Heart right ventricle (tissue), 16 donors: Measurements from ENCODE around the gene CCDC174. TPM values are rescaled to one million over a fixed set of nuclear protein-coding genes. Genes with fewer than 3 reads are reported as not detected.

ENCODE experiments used
- ATAC-seq, 8 donors: fragments of 200-7000 bp; cut with Tn5 transposase; one replicate each; pipeline ENCODE4 v1.9.1; 2020; ENCODE audit warnings: mild to moderate bottlenecking in 8 of 8, moderate library complexity in 8 of 8, moderate number of reproducible peaks in 1 of 8
- DNase-seq, 2 donors: peaks; one replicate each; pipeline ENCODE4 v3.0.0-alpha.2; 2020
- H3K27ac ChIP-seq, 10 donors: fragments of 200-600 bp; sonication (generic) in 2 of 10; one replicate each; pipeline versions ENCODE4 v1.5.0 to v1.8.0; 2020 to 2022; ENCODE audit warnings: mild to moderate bottlenecking in 3 of 10
- H3K27me3 ChIP-seq, 7 donors: fragments of 200-600 bp; one replicate each; pipeline ENCODE4 v1.8.0; 2021 to 2022; ENCODE audit warnings: mild to moderate bottlenecking in 2 of 7
- H3K36me3 ChIP-seq, 9 donors: fragments of 200-600 bp; sonication (generic) in 1 of 9; one replicate each; pipeline versions ENCODE4 v1.5.0 to v1.8.0; 2020 to 2022; ENCODE audit warnings: mild to moderate bottlenecking in 2 of 9
- H3K4me1 ChIP-seq, 9 donors: fragments of 200-600 bp; sonication (generic) in 1 of 9; one replicate each; pipeline versions ENCODE4 v1.5.0 to v1.8.0; 2020 to 2022; ENCODE audit warnings: mild to moderate bottlenecking in 4 of 9
- H3K4me3 ChIP-seq, 10 donors: fragments of 200-600 bp; sonication (generic) in 2 of 10; one replicate each; pipeline versions ENCODE4 v1.5.0 to v1.8.0; 2020 to 2022; ENCODE audit warnings: mild to moderate bottlenecking in 7 of 10, moderate library complexity in 2 of 10
- H3K9me3 ChIP-seq, 11 donors: fragments of 200-600 bp in 10 of 11; sonication (generic) in 2 of 11; one replicate each; pipeline versions ENCODE4 v1.5.0 to v1.8.0; 2013 to 2022; ENCODE audit warnings: mild to moderate bottlenecking in 2 of 11, control low read depth in 1 of 11, moderate library complexity in 1 of 11
- WGBS, 2 donors: extraction: QIAGEN DNeasy Blood & Tissue Kit; methylation state at CpG; one replicate each; pipeline ENCODE4 v1.1.7; 2013; ENCODE audit warnings: inconsistent platforms in 1 of 2; 5-methylcytosine and 5-hydroxymethylcytosine counted together
- intact Hi-C, 10 donors: fragments of 100-400 bp; cut with DNase I; formaldehyde crosslinking; loops; one replicate each; pipeline versions ENCODE4 v1.11.1 to v1.14.2; 2022
- polyA plus RNA-seq, 2 donors: library from polyadenylated mRNA; stranded (reverse); fragments of 200-250 nt; gene quantifications; one replicate each; pipeline ENCODE4 v1.2.3, GENCODE V29; 2013
- total RNA-seq, 10 donors: library from RNA; stranded (reverse); fragmentation: NEBNext Ultra II Directional in 3 of 10; extraction: Animal tissue kit (Norgen Biotek cat#: 25700) in 3 of 10; gene quantifications; one replicate each; pipeline versions ENCODE4 v1.2.1 to v1.2.4, GENCODE V29; 2021 to 2023
- TF ChIP-seq, protein P1 (sequence below), 9 donors: fragments of 200-600 bp; sonication (generic) in 2 of 9; IDR thresholded peaks; one replicate each; pipeline versions ENCODE4 v1.5.0 to v1.8.0; 2021 to 2022; ENCODE audit warnings: antibody characterized with exemption in 9 of 9, mild to moderate bottlenecking in 5 of 9, moderate library complexity in 1 of 9
- donor health status: Arrhythmogenic right ventricular cardiomyopathy.
- donor health status: ischemic (EF 13 %, LVEDD 7.1; RV severe dilation, severe dysfunction).
- donor health status: healthy with polysubstance abuse.
- donor health status: DM: no; HTN: yes; CAD: no.
- donor health status: DM: no; HTN: no; CAD: no.
- donor health status: ischemic (EF 25% LVEDD 6.9; RV normal size, moderate dysfunction).
- donor health status: ischemic (EF 25% LVEDD 5.7; RV mildly dilated, moderate dysfunction).
- donor health status: healthy.
- donor health status: DM: yes; HTN: yes; CAD: no.
- donor health status: Ischemic cardiomyopathy.
- donor health status: ischemic (EF 35%, LVEDD 5.7; RV mildly dilated, moderate dysfunction).
- donor health status: nonischemic (EF 11% LVEDD 7.7; RV severe dilation, severe dysfunction).
- donor health status: DM: yes; HTN: yes; CAD: no.
- donor health status: PGD.
- donor health status: ischemic (EF 29% LVEDD 5.4; RV normal size, mild dysfunction).
- donor health status: nonischemic (EF 23%, LVEDD 6.1; RV moderate dilation, normal function).

CCDC174 gene
- total and polyA plus RNA-seq, 12 donors, result 10.0 to 18.6 (median 11.6) TPM

DNA sequence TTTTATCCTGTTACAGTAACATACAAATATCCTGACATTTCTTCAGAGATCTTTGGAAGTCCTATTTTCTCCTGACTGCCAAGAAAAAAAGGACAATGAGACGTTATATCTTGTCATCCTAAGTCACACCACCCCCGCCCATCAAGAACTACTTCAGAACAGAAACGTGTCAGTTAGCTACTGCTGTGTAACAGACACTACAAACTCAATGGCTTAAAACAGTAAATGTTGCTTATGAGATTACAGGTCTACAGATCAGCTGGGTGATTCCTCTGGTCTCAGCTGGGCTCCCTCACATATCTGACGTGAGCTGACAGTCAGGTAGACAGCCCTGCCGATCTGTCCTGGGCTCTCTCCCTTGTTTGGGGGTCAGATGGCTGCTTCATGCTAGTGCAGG is 20.5 kb upstream of the CCDC174 start:
- 76 to 77% methylated on average over 5 of the region's 5 CpGs for WGBS, 2 donors
- Histone ChIP-seq H3K4me1 (no peaks in the 10 kb centered on the region), H3K27ac (no peak overlapping the region), H3K27me3 (peaks cover 0 to 13% (median 9%) of the 10 kb centered on the region in 7 donors), H3K36me3 (no peaks in the 10 kb centered on the region), H3K9me3 (peaks cover 0 to 10% (median 0%) of the 10 kb centered on the region in 11 donors), H3K4me3 (no peak overlapping the region)
- TF ChIP-seq, protein P1, sequence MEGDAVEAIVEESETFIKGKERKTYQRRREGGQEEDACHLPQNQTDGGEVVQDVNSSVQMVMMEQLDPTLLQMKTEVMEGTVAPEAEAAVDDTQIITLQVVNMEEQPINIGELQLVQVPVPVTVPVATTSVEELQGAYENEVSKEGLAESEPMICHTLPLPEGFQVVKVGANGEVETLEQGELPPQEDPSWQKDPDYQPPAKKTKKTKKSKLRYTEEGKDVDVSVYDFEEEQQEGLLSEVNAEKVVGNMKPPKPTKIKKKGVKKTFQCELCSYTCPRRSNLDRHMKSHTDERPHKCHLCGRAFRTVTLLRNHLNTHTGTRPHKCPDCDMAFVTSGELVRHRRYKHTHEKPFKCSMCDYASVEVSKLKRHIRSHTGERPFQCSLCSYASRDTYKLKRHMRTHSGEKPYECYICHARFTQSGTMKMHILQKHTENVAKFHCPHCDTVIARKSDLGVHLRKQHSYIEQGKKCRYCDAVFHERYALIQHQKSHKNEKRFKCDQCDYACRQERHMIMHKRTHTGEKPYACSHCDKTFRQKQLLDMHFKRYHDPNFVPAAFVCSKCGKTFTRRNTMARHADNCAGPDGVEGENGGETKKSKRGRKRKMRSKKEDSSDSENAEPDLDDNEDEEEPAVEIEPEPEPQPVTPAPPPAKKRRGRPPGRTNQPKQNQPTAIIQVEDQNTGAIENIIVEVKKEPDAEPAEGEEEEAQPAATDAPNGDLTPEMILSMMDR (IDR thresholded peaks at IDR 0.05), result no peak
- intact Hi-C loops, result loop anchor here in 1 of 10 donors (10.0 kb wide), 1 partner anchor 126 kb away; no protein-coding TSS in a partner anchor
- ATAC-seq (no peak), DNase-seq (no peak)

DNA sequence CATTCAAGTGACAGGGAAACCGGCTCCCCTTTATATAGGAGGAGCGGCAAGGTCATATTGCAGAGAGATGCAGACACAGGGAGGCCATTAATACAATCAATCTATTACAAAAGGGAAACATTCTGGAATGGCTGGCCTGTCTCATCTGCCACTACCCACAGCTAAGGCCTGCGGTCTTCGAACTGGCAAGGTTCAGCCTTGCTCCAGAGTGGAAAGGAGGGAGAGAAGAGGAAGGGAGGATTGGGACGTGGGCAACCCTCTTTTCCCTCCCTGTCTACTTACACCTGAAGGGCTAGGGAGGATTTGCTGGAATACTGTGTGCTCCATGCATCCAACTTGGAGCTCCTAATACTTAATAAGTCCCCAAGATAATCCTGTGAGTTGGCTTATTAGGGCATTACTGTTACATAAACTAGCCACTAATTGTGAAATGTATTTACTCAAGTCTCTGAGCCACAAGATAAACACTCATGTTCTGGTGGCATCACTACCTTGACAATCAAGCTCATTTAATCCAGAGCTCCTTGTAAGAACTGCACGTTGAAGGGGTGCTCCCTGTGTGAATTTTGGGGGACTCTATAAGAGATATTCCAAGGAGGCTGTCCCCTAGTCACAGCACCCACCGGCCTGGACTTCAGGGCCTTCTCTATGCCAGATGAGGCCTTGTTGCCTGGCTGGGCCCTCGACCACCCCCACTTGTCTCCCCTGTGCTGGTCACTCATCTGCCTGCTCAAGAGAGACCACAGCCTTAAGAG is 19.7 kb upstream of the CCDC174 start:
- no peak overlapping the region for H3K27ac ChIP-seq
- WGBS, 2 donors, result 80 to 86% methylated on average over 8 of the region's 8 CpGs
- intact Hi-C loops, result loop anchor here in 1 of 10 donors (10.0 kb wide), 1 partner anchor 127 kb away; no protein-coding TSS in a partner anchor
- no peak overlapping the region for H3K4me3 ChIP-seq
- no peak for DNase-seq
- H3K9me3 ChIP-seq, result peaks cover 0 to 10% (median 0%) of the 10 kb centered on the region in 11 donors
- H3K27me3 ChIP-seq, result peaks cover 0 to 20% (median 12%) of the 10 kb centered on the region in 7 donors
- no peaks in the 10 kb centered on the region for H3K4me1 ChIP-seq
- no peak for ATAC-seq
- TF ChIP-seq, protein P1 (IDR thresholded peaks at IDR 0.05), result no peak
- no peaks in the 10 kb centered on the region for H3K36me3 ChIP-seq

DNA sequence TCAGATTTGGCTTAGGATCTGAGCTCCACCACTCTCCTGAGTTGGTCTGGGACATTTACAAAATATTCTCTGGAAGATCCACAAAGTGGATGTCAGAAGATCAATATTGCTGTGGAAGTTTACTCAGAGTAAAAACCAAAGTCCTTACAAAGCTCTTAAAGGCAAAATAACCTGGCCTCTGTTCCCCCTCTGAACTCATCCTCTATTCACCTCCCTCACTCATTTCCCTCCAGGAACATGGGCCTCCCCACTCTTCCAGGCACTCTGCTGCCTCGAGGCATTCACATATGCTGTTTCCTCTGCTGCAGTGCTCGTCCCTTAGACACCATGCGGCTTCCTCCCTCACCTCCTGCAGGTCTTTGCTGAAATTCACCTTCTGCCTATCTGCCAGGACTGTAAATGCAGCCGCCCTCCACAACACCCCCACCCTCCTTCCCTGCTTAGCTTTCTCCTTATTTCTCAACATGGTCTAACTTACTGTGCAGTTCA is 19.1 kb upstream of the CCDC174 start:
- 40 to 49% methylated on average over 4 of the region's 4 CpGs for WGBS, 2 donors
- DNase-seq, result no peak
- Histone ChIP-seq H3K27me3 (peaks cover 0 to 27% (median 16%) of the 10 kb centered on the region in 7 donors), H3K36me3 (no peaks in the 10 kb centered on the region), H3K4me3 (no peak overlapping the region), H3K27ac (no peak overlapping the region), H3K9me3 (peaks cover 0 to 10% (median 0%) of the 10 kb centered on the region in 11 donors), H3K4me1 (no peaks in the 10 kb centered on the region)
- intact Hi-C loops, result loop anchor here in 1 of 10 donors (10.0 kb wide), 1 partner anchor 128 kb away; no protein-coding TSS in a partner anchor
- no peak for ATAC-seq
- TF ChIP-seq, protein P1 (IDR thresholded peaks at IDR 0.05), result no peak

DNA sequence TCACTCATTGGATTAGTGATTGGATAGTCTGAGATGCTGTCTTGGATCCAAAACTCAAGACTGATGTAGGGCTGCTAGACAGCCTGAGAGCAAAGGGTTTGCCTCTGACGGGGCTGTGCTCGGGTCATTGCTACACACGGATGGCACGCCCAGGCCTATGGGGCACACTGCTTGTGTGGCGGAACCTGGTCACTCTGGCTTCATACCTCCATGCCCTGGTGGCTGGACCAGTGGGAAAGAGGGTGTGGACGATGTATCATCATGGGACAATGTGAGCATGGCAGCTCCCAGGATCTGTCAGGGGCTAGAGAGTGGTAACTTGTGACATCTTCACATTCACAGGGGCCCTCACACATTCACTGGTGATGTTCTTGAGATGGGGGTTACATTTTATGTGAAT is 18.1 kb upstream of the CCDC174 start:
- no peak overlapping the region for H3K27ac ChIP-seq
- no peak overlapping the region for H3K4me3 ChIP-seq

More for the DNA sequence above, 18.1 kb upstream of the CCDC174 start:
- intact Hi-C loops, result loop anchor here in 1 of 10 donors (10.0 kb wide), 1 partner anchor 129 kb away; no protein-coding TSS in a partner anchor
- Histone ChIP-seq H3K27me3 (peaks cover 0 to 36% (median 25%) of the 10 kb centered on the region in 7 donors), H3K36me3 (no peaks in the 10 kb centered on the region), H3K9me3 (peaks cover 0 to 3% (median 0%) of the 10 kb centered on the region in 11 donors), H3K4me1 (no peaks in the 10 kb centered on the region)
- DNase-seq, result no peak
- TF ChIP-seq, protein P1 (IDR thresholded peaks at IDR 0.05), result no peak
- 88 to 92% methylated on average over 6 of the region's 6 CpGs for WGBS, 2 donors
- no peak for ATAC-seq
